GM21381 (cell line): ENCODE measurements around the gene TFAP2E.

ENCODE experiments used
- ATAC-seq: cut with Tn5 transposase; IDR thresholded peaks from one replicate; pipeline ENCODE4 v1.9.1; 2021; ENCODE audit warnings: mild to moderate bottlenecking, moderate library complexity; ENCODE audit not compliant: unreplicated experiment

Gene TFAP2E

DNA sequence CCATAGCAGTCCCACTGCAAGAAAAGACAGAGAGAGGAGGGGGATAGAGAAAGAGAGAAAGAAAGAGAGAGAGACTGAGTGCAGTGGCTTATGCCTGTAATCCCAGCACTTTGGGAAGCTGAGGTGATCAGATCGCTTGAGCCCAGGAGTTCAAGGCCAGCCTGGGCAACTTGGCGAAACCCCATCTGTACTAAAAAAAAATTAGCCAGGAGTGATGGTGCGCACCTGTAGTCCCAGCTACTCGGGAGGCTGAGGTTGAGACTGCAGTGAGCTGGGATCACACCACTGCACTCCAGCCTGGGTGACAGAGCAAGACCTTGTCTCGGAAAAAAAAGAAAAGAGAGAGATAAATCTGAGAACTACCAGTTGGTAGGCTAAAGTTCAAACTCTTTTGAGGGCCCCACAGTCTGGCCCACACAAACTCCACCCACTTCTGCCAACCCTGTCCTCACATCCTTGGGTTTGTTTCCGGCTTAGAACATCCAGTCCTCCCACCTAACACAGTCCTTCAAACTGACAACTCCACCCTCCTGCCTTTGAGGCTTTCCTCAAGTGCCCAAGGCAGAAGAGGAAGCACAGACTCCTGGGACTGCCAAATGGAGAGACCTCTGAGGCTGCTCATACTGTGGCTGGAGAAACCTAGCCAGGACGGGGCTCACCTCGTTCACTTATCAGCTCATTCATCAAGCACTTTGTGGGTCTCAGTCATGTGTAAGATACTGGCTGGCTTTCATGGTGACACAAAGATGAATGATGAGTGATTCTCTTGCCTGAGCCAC, 20.1 kb downstream of the TFAP2E start:
- no peak for ATAC-seq

DNA sequence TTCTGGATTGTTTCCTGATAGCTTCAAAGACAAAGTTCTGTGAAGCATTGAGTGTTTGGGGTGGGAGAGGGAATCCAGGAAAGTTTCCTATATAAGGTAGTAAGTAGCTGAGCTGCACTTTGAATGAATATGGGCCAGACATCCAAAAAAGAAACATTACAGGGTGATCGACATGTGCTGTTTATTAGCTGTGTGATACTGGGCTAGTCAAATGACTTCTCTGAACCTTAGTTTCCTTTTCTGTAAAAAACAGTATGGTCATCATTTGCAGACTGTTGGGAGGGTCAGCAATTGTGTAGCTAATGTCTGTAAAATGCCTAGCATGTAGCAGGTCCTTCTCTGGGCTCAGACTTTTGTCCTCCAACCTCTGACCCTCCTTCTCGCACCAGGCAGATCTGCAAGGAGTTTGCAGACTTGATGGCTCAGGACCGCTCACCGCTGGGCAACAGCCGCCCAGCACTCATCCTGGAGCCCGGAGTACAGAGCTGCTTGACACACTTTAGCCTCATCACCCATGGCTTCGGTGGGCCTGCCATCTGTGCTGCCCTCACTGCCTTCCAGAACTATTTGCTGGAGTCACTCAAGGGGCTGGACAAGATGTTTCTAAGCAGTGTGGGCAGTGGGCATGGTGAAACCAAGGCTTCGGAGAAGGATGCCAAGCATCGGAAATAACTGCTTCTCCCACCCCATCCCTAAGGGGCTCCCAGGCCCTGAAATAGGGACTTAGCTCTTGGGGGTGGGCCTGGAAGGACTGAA, 21.1 kb downstream of the TFAP2E start:
- no peak for ATAC-seq

GRCh38 chr1:35595684-35596083, 22.6 kb downstream of the TFAP2E start:
- ATAC-seq = no peak

- no peak for ATAC-seq
Observed at GRCh38 chr1:35597870-35598269, 24.8 kb downstream of the TFAP2E start.

DNA sequence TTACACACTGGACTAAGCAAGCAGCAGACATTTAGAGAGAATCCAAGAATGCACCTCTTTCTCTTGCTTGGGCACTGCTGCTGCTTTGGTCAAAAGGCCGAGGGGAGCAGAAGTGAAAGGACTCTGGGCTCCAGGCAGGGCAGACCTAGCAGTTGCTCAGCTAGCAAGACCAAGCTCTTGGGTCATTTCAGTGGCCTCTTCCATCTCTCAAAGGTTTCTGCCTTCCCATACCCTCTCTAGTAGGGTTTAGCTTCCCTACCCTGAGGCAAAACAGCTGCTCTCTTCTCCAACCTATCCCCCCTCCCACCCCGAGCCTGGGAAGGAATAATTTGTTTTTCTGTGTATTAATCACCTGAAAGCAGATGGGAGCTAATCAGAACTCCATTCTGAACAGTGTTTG, 25.8 kb downstream of the TFAP2E start:
- ATAC-seq = no peak

GRCh38 chr1:35599411-35599810, 26.3 kb downstream of the TFAP2E start:
- no peak for ATAC-seq

DNA sequence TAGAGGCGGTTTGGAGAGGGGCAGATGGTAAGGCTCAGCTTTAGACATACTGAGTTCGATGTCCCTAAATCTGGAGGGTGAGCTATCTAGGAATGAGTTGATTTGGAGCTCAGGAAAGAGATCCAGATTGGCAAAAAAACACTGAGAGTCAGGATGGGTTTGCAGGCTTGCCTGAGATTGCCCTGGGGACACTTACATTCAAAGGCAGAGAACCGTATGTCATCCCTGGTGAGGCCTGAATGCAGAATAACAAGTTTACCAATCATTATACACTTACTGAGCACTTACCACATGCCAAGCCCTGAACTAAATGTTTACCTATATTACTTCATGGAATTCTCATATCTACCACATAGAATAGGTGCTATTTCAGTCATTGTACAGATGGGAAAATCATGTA, 27.5 kb downstream of the TFAP2E start:
- ATAC-seq = no peak

DNA sequence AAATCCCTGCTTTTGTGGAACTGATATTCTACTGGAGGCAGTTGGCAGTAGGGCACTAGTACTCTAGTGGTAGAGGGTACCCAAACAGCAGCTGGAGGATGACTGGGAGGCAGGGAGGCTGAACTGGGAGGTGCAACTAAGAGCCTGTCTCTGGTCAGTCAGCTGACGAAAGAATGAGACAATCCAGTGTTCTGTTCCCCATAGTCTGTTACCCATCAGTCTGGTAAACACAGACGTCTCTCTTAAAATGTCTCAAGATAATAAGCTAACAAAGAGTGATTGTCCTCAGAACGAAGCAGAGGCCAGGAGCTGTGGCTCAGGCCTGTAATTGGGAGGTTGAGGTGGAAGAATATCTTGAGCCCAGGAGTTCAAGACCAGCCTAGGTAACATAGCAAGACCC, 30.4 kb downstream of the TFAP2E start:
- ATAC-seq = no peak

- no peak for ATAC-seq
Observed at GRCh38 chr1:35603941-35604340, 30.8 kb downstream of the TFAP2E start.

DNA sequence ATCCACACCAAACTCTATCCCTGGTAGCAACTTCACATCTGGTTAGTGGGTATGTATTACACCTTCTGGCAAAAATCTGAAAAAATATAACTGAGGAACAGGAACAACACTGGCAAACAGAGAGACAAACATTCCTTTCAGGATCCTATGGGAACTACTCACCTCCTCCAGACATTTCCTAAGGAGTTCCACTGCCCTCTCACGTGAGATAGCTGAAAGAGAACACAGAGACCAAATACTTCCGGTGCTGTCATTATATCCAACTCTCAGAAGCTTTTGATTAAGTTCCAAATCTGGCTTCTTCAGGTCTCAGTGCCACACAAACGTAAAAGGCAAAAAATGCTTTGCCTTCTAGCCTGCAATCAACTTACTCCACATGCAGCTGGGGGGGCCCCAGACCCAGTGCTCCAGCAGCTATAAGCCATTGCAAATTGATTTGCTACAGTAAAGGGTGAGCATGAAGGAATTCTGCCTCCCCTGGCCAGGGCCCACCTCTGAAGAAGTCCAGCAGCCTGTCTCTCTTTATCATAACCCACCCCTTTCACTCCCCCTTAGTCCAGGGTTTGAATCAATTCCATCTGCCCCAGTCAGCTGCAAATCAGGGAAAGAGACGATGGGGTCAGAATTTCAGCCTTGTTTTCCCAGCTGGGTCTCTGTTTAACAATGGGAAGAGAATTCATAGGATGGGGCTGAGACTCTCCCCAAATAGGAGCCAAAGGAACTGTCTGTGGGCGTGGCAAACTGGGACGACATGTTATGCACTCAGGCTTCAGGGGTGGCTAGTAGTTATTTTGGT, 32.2 kb downstream of the TFAP2E start:
- ATAC-seq = no peak

DNA sequence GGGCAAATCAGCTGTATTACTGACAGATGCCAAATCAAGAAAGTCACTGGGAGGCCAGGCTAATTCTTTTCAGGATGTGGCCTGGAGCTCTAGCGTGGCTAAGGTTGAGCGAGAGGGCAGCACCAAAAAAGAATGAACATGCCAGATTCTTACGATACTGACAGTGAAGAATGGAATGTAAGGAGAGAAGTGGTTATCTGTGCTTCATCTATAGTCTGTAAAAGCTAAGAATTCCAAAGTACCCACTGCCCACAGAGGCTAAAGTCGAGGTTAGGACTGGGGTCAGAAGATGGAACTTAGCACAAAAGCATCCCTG, 32.7 kb downstream of the TFAP2E start:
- no peak for ATAC-seq

DNA sequence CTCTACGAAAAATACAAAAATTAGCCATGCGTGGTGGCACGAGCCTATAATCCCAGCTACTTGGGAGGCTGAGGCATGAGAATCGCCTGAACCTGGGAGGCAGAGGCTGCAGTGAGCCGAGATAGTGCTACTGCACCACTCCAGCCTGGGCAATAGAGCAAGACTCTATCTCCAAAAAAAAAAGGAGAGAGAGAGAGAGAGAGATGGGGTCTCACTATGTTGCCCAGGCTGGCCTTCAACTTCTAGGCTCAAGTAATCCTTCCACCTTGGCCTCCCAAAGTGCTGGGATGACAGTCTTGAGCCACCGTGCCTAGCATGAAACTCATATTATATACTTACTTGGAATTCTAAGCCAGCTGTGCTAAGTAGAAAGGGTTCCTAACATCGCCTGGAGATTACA, 38.5 kb downstream of the TFAP2E start:
- ATAC-seq = no peak

DNA sequence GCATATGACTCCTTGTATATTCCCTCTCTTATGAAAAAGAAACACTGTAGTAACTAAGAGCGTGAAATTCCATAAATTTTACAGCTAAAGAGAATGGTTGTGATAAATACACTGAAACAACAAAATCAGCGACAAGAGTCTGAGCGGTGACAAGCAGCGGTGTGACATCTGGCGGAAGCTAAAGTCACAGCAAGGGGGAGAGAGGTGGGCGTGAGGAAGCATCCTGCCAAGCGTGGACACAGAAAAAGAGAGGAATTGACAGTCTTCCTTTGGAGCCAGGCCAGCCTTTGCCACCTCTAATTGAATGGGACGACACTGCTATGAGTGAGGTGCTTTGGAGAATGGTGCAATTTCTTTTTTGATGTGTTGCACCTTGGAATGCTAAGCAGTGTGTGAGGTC, 42.3 kb downstream of the TFAP2E start:
- ATAC-seq = no peak

GRCh38 chr1:35619237-35620121, 46.4 kb downstream of the TFAP2E start:
- ATAC-seq = no peak

DNA sequence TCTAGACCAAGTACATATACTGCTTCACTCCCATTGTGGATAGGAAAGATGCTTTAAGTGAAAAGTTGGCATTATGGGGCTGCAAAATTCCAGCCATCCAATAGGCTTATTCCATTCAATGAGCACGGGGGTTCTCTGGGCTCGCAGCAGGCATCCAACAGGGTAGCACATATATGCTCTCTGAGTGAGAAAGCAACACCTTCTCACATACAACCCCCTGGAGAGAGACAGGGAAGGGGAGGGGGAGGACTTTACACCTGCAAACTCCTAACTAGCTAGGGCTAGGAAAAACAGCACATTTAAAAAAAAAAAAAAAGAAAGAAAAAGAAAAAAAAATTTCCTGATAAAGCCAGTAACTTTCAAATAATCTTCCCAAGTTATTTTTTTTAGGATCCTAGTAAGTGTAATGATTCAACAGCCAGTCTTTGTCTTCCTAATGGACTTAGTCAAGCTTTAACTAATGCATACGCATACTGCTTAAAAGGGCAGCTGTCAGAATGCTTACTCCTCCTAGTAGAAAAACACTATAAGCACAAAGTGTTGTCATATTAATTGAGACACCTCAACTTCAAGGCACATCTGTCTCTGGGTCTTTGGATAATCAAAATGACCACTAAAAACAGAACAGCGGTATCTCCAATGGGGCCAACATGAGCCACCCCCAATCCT, 49.5 kb downstream of the TFAP2E start:
- ATAC-seq = no peak

DNA sequence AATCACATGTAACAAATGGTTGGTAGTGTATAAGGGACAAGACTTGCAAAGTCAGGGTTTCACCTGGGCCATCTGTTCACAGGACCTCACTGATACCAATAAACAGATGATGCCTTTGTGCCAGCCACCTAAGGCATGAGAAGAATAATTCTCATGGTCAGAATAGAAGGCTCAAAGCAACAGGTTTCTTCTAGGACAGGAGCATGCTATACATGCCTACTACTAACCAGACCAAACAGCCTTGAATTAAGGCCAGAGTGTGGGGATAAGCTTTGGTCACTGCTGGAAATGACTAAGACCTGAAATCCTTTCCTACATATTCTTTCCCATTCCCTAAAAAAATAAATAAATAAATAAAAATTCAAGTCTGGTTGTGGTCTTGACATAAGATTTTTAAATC, 50.7 kb downstream of the TFAP2E start:
- ATAC-seq = no peak

GRCh38 chr1:35629051-35629450, 55.9 kb downstream of the TFAP2E start:
- ATAC-seq = no peak

DNA sequence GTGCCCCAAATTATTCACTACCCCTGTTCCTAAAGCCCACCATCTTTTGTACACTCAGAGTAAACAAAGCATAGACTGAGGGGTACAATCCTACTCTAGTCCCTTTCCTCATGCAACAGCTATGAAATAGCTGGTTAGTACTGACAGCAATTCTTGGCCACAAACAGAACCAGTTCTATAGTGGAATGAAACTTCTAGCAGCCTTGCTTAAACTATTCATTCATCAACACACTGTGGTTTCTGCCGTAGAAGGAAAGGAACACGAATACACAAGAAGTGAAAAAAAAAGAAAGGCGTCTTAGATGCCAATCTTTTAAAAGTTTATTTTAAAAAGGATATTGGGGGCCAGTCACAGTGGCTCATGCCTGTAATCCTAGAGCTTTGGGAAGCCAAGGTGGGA, 58.3 kb downstream of the TFAP2E start:
- no peak for ATAC-seq

DNA sequence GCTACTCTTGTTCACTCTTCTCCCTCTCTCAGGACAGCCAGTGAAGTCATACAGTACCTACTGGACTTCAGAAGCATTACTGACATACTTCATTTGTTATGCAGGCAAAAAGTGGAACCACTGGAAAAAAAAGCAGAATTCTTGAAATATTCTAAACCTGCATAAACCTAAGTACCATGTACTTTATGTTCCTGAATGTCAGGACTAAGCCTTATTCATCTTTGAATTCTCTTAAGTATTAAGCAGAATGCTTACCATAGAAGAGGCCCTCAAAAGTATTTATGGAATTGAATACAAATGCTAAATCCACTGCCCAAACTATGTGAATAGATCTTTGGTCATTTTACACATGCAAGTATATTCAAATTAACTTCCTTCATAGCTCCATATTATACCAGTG, 60.4 kb downstream of the TFAP2E start:
- no peak for ATAC-seq

GRCh38 chr1:35637401-35637809, 64.3 kb downstream of the TFAP2E start:
- ATAC-seq = no peak
